Measurements from ENCODE around the gene PRKN.

- no peak for TF ChIP-seq CTCF (tag by site-specific recombination; IDR thresholded peaks at IDR 0.05)
- TF ChIP-seq ZEB2 (tag by site-specific recombination; IDR thresholded peaks at IDR 0.05): no peak
- TF ChIP-seq PRDM10 (tag by site-specific recombination; IDR thresholded peaks at IDR 0.05): no peak
- no peak for TF ChIP-seq PRDM4 (tag by site-specific recombination; IDR thresholded peaks at IDR 0.05)
- TF ChIP-seq ZBTB26 (tag by site-specific recombination; optimal IDR thresholded peaks at IDR 0.05): no peak
- TF ChIP-seq ZNF585B (tag by site-specific recombination; IDR thresholded peaks at IDR 0.05): no peak
- no peak for TF ChIP-seq ZNF549 (tag by site-specific recombination; IDR thresholded peaks at IDR 0.05)
- no peak for TF ChIP-seq ZNF121 (tag by site-specific recombination; IDR thresholded peaks at IDR 0.05)
- no peak for TF ChIP-seq ZNF777 (tag by site-specific recombination; IDR thresholded peaks at IDR 0.05; ENCODE audit: borderline replicate concordance)
Measured at GRCh38 chr6:161940519-161940918, 787.0 kb downstream of the PRKN start.
